Neutrophil (primary cell): ENCODE results near the gene COA6.
"Not testable (repeated sequence)": the region's sequence is repeated elsewhere in the genome, so short reads cannot be mapped to it uniquely, and the experiment has no call there.

Experiments used
- H3K27ac ChIP-seq: fragments of 200-600 bp; sonication (generic); 2 replicates; pipeline ENCODE4 v1.5.1; 2016; ENCODE audit warnings: mild to moderate bottlenecking, moderate library complexity
- H3K27me3 ChIP-seq: fragments of 200-600 bp; sonication (generic); 2 replicates; pipeline ENCODE4 v1.6.0; 2016; ENCODE audit warnings: mild to moderate bottlenecking
- H3K36me3 ChIP-seq: fragments of 200-600 bp; sonication (generic); 2 replicates; pipeline ENCODE4 v1.5.1; 2017
- H3K4me1 ChIP-seq, 2 experiments: fragments of 200-600 bp in 1 of 2; sonication (generic) in 1 of 2; 1 replicate in 1 of 2; 2 replicates in 1 of 2; pipeline versions ENCODE4 v1.5.1 to v1.6.1; 2013 to 2016; ENCODE audit warnings: low read depth in 1 of 2, low read length in 1 of 2, mild to moderate bottlenecking in 1 of 2, moderate library complexity in 1 of 2; ENCODE audit not compliant: control insufficient read depth in 1 of 2, insufficient read depth in 1 of 2
- H3K4me3 ChIP-seq, 2 experiments: fragments of 200-600 bp in 1 of 2; sonication (generic) in 1 of 2; 1 replicate in 1 of 2; 2 replicates in 1 of 2; pipeline ENCODE4 v1.5.1; 2013 to 2016; ENCODE audit warnings: low read depth in 1 of 2, low read length in 1 of 2, mild to moderate bottlenecking in 1 of 2, moderate library complexity in 1 of 2
- H3K9me3 ChIP-seq: fragments of 200-600 bp; sonication (generic); 2 replicates; pipeline ENCODE4 v1.5.1; 2016
- TF ChIP-seq, protein P1 (sequence below): fragments of 200-600 bp; sonication (generic); IDR thresholded peaks from 2 replicates; pipeline ENCODE4 v1.5.1; 2016; ENCODE audit warnings: antibody characterized with exemption

The COA6 gene

DNA sequence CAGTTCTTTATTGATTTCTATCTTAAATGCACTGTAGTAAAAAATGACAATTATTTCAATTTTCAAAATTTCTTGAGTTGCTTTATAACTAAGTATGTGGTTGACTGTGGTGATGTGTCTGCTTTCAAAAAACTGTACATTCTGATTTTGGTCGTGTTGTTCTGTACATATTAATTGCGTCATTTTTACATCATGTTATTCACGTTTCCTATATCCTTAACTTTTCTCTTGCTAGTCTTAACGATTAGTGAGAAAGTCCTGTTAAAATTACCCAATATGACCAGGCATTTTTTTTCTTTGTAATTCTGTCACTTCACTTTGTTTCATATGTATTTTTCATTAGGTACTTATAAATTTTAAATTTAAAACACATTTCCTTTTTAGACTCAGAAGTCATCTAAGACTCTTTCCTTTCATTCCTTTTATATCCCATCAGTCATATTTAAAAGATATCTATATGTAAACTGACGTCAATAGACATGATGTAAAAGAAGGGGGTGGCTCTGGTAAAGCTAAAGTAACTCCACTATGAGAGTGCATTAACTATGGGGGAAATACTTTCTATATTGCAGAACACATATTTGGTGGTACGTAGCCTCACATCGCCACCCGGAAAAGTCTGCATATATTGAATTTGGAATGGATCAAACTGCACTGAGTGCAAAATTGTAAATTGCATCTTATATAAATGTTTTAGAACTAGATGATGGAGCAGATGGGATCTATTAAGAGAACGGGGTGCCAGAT, 1.1 kb upstream of the COA6 start:
- H3K4me1 ChIP-seq, result peaks cover 12 to 15% of the 10 kb centered on the region in 2 experiments
- TF ChIP-seq, protein P1, sequence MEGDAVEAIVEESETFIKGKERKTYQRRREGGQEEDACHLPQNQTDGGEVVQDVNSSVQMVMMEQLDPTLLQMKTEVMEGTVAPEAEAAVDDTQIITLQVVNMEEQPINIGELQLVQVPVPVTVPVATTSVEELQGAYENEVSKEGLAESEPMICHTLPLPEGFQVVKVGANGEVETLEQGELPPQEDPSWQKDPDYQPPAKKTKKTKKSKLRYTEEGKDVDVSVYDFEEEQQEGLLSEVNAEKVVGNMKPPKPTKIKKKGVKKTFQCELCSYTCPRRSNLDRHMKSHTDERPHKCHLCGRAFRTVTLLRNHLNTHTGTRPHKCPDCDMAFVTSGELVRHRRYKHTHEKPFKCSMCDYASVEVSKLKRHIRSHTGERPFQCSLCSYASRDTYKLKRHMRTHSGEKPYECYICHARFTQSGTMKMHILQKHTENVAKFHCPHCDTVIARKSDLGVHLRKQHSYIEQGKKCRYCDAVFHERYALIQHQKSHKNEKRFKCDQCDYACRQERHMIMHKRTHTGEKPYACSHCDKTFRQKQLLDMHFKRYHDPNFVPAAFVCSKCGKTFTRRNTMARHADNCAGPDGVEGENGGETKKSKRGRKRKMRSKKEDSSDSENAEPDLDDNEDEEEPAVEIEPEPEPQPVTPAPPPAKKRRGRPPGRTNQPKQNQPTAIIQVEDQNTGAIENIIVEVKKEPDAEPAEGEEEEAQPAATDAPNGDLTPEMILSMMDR, result no peak
- H3K9me3 ChIP-seq, result no peaks in the 10 kb centered on the region
- peaks cover 17% of the 10 kb centered on the region for H3K36me3 ChIP-seq
- H3K27me3 ChIP-seq, result peaks cover 19% of the 10 kb centered on the region
- peak overlapping the region; percentile 76 to 93 for H3K4me3 ChIP-seq
- peak overlapping the region; percentile 95 for H3K27ac ChIP-seq

DNA sequence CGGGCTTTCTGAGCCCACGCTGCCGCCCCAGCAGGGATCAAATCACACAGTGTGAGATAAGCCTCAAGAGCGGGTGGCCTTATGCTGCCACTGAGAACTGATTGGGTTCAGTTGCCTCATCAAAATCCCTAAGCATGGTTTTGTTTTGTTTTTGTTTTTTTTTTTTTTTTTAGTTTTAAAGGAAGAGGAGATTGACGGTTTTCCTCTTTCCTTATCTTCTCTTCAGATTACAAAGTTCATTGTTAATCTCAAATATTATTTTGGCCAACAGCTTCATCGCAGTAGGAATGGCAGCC, 651 bp downstream of the COA6 start:
- TF ChIP-seq, protein P1, result no peak
- H3K27me3 ChIP-seq, result peaks cover 19% of the 10 kb centered on the region
- H3K4me3 ChIP-seq, result peak overlapping the region; percentile 76 to 93
- H3K9me3 ChIP-seq, result no peaks in the 10 kb centered on the region
- H3K36me3 ChIP-seq, result peaks cover 25% of the 10 kb centered on the region
- peak overlapping the region; percentile 95 for H3K27ac ChIP-seq
- peaks cover 12 to 15% of the 10 kb centered on the region in 2 experiments for H3K4me1 ChIP-seq

DNA sequence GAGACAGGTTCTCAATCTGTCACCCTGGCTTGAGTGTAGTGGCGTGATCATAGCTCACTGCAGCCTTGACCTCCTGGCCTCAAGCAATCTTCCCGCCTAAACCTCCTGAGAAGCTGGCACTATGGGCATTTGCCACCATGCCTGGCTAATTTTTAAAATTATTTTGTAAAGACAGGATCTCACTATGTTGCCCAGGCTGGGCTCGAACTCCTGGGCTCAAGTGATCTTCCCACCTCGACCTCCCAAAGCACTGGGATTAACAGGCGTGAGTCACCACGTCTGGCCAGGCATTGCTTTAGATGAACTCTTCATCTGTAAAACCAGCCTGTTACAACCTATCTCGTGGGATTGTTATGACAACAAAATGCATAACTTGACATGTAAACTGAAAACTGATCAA, 2.4 kb downstream of the COA6 start:
- no peaks in the 10 kb centered on the region for H3K9me3 ChIP-seq
- H3K4me3 ChIP-seq, result no peak overlapping the region
- H3K4me1 ChIP-seq, result peaks cover 12 to 15% of the 10 kb centered on the region in 2 experiments
- H3K27me3 ChIP-seq, result peaks cover 11% of the 10 kb centered on the region
- H3K36me3 ChIP-seq, result peaks cover 41% of the 10 kb centered on the region
- H3K27ac ChIP-seq, result no peak overlapping the region
- TF ChIP-seq, protein P1, result no peak

DNA sequence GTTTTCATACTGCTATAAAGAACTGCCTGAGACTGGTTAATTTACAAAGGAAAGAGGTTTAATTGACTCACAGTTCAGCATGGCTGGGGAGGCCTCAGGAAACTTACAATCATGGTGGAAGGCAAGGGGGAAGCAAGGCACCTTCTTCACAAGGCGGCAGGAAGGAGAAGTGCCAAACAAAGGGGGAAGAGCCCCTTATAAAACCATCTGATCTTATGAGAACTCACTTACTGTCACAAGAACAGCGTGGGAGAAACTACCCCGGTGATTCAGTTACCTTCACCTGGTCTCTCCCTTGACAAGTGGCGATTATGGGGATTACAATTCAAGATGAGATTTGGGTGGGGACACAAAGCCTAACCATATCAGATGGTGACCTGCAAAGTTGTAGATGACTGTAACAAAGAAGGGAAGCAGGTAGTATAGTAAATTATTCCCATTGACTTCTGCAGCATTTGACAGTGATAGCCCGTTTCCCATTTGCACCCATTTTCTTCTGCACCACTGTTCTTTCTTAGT, 6.4 kb downstream of the COA6 start:
- H3K9me3 ChIP-seq, H3K4me1 ChIP-seq, H3K27me3 ChIP-seq, H3K27ac ChIP-seq, H3K4me3 ChIP-seq: not testable (repeated sequence)
- peaks cover 42% of the 10 kb centered on the region for H3K36me3 ChIP-seq

DNA sequence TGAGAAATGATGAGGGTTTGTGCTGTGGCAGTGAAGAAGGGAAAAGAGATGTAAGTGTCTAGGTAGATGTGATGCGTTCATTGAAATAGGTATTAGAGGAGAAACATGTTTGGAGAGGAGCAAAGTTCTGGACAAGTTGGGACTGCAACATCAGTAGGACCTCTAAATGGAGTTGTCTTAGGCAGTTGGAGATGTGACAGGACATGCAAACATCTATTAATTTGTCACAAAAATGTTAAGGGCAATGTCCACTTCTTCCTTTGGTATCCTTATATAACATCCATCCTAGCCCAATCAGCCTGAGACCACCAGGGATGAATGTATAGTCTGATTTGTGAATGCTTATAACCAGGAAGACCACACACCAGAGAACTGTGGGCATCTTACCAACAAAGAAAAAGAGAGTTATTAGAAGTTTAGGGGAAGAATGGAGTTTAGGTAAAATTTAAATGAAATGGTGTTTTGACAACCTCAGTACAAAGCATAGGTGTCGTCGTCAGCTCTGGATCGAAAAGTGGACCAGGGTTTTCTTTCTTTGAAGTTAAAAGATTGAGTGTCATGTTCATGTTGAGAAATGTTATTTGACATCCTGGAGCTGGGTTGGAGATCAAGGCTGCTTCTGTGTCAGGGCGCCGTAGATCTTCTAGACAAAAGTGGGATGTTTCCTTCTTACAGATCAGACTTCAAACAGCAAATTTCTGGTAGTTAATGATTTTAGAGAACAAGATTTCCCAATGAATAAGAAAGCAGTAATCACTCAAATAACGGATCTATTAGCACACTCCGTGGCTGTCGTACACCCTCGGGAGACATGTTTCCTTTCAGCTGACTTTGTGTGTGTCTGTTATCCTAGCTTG, 8.7 kb downstream of the COA6 start:
- H3K27ac ChIP-seq, result no peak overlapping the region
- no peaks in the 10 kb centered on the region for H3K4me1 ChIP-seq
- no peak overlapping the region for H3K4me3 ChIP-seq
- H3K27me3 ChIP-seq, result no peaks in the 10 kb centered on the region
- TF ChIP-seq, protein P1, result no peak
- H3K36me3 ChIP-seq, result peaks cover 33% of the 10 kb centered on the region
- H3K9me3 ChIP-seq, result no peaks in the 10 kb centered on the region

DNA sequence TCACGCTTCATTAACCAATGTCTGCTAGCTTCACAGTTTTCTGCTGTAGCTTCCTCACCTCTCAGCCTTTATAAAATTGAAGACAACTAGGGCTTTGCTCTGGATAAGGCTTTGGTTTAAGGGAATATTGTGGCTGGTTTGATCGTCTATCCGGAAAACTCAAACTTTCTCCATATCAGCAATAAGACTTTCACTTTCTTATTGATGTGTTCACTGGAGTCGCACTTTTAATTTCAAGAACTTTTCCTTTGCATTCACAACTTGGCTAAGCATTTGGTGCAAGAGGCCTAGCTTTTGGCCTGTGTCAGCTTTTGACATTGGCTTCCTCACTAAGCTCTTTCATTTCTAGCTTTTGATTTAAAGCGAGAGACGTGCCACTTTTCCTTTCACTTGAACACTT, 12.9 kb downstream of the COA6 start:
- H3K36me3 ChIP-seq, result peaks cover 8% of the 10 kb centered on the region
- no peaks in the 10 kb centered on the region for H3K4me1 ChIP-seq
- H3K9me3 ChIP-seq, result no peaks in the 10 kb centered on the region
- no peak overlapping the region for H3K27ac ChIP-seq
- TF ChIP-seq, protein P1, result no peak
- no peak overlapping the region for H3K4me3 ChIP-seq
- no peaks in the 10 kb centered on the region for H3K27me3 ChIP-seq
